CMK (cell line): ENCODE measurements around the gene NLGN1.

Source experiments
- DNase-seq: peaks from one replicate; pipeline ENCODE4 v3.0.0-alpha.2; 2010; ENCODE audit warnings: low read depth

Gene NLGN1

GRCh38 chr3:174089592-174089991 is 692.0 kb downstream of the NLGN1 start:
- no peak for DNase-seq

- no peak for DNase-seq
Measured at GRCh38 chr3:174094669-174095068, 697.1 kb downstream of the NLGN1 start.

GRCh38 chr3:174097686-174098085 is 700.1 kb downstream of the NLGN1 start:
- DNase-seq: no peak

GRCh38 chr3:174098746-174099145 is 701.2 kb downstream of the NLGN1 start:
- no peak for DNase-seq

GRCh38 chr3:174099724-174100123 is 702.2 kb downstream of the NLGN1 start:
- DNase-seq: no peak

- no peak for DNase-seq
Measured at GRCh38 chr3:174100744-174101143, 703.2 kb downstream of the NLGN1 start.

GRCh38 chr3:174101244-174101643 is 703.7 kb downstream of the NLGN1 start:
- no peak for DNase-seq

GRCh38 chr3:174102274-174102673 is 704.7 kb downstream of the NLGN1 start:
- no peak for DNase-seq

- no peak for DNase-seq
Measured at GRCh38 chr3:174102866-174103265, 705.3 kb downstream of the NLGN1 start.

GRCh38 chr3:174110761-174111160 is 713.2 kb downstream of the NLGN1 start:
- no peak for DNase-seq

GRCh38 chr3:174111776-174112175 is 714.2 kb downstream of the NLGN1 start:
- no peak for DNase-seq

- no peak for DNase-seq
Measured at GRCh38 chr3:174116421-174116820, 718.9 kb downstream of the NLGN1 start.

GRCh38 chr3:174120997-174121396 is 723.5 kb downstream of the NLGN1 start:
- no peak for DNase-seq

GRCh38 chr3:174122411-174122810 is 724.9 kb downstream of the NLGN1 start:
- DNase-seq: no peak

- DNase-seq: no peak
Measured at GRCh38 chr3:174125267-174125824, 727.8 kb downstream of the NLGN1 start.

- no peak for DNase-seq
Measured at GRCh38 chr3:174126990-174127758, 729.6 kb downstream of the NLGN1 start.

GRCh38 chr3:174132006-174132405 is 734.5 kb downstream of the NLGN1 start:
- DNase-seq: no peak

GRCh38 chr3:174132421-174133042 is 735.0 kb downstream of the NLGN1 start:
- no peak for DNase-seq

GRCh38 chr3:174146008-174146407 is 748.5 kb downstream of the NLGN1 start:
- DNase-seq: no peak

GRCh38 chr3:174147798-174148197 is 750.3 kb downstream of the NLGN1 start:
- DNase-seq: no peak

- no peak for DNase-seq
Measured at GRCh38 chr3:174153871-174154270, 756.3 kb downstream of the NLGN1 start.

- no peak for DNase-seq
Measured at GRCh38 chr3:174156200-174156599, 758.7 kb downstream of the NLGN1 start.

- DNase-seq: no peak
Measured at GRCh38 chr3:174158674-174159073, 761.1 kb downstream of the NLGN1 start.
